ENCODE measurements around the gene FGGY.
"Not testable (repeated sequence)": the region's sequence is repeated elsewhere in the genome, so short reads cannot be mapped to it uniquely, and the experiment has no call there.

FGGY gene

GRCh38 chr1:59350521-59350920 lies 53.6 kb downstream of the FGGY start:
- no peak for DNase-seq (ENCODE audit: low read depth)

- DNase-seq (ENCODE audit: low read depth) = no peak
These were observed 55.2 kb downstream of the FGGY start for GRCh38 chr1:59352065-59352464.

GRCh38 chr1:59353453-59353852 lies 56.6 kb downstream of the FGGY start:
- no peak for DNase-seq (ENCODE audit: low read depth)

- not testable (repeated sequence) for DNase-seq (ENCODE audit: low read depth)
These were observed 57.3 kb downstream of the FGGY start for GRCh38 chr1:59354239-59354638.

GRCh38 chr1:59354709-59355337 lies 57.9 kb downstream of the FGGY start:
- no peak for DNase-seq (ENCODE audit: low read depth)

- no peak for DNase-seq (ENCODE audit: low read depth)
These were observed 58.5 kb downstream of the FGGY start for GRCh38 chr1:59355361-59355760.

- DNase-seq (ENCODE audit: low read depth) = no peak
These were observed 59.7 kb downstream of the FGGY start for GRCh38 chr1:59356627-59357026.

- no peak for DNase-seq (ENCODE audit: low read depth)
These were observed 60.9 kb downstream of the FGGY start for GRCh38 chr1:59357645-59358320.

- no peak for DNase-seq (ENCODE audit: low read depth)
These were observed 62.4 kb downstream of the FGGY start for GRCh38 chr1:59359325-59359724.

GRCh38 chr1:59360170-59360569 lies 63.3 kb downstream of the FGGY start:
- DNase-seq (ENCODE audit: low read depth) = no peak

GRCh38 chr1:59360729-59361128 lies 63.8 kb downstream of the FGGY start:
- no peak for DNase-seq (ENCODE audit: low read depth)

- no peak for DNase-seq (ENCODE audit: low read depth)
These were observed 64.9 kb downstream of the FGGY start for GRCh38 chr1:59361766-59362165.

GRCh38 chr1:59364037-59364436 lies 67.1 kb downstream of the FGGY start:
- no peak for DNase-seq (ENCODE audit: low read depth)

- no peak for DNase-seq (ENCODE audit: low read depth)
These were observed 69.5 kb downstream of the FGGY start for GRCh38 chr1:59366346-59366745.

- DNase-seq (ENCODE audit: low read depth) = no peak
These were observed 70.6 kb downstream of the FGGY start for GRCh38 chr1:59367301-59368007.

GRCh38 chr1:59368008-59368670 lies 71.2 kb downstream of the FGGY start:
- DNase-seq (ENCODE audit: low read depth) = no peak

- DNase-seq (ENCODE audit: low read depth) = no peak
These were observed 78.7 kb downstream of the FGGY start for GRCh38 chr1:59375321-59376220.

- DNase-seq (ENCODE audit: low read depth) = no peak
These were observed 80.5 kb downstream of the FGGY start for GRCh38 chr1:59377350-59377904.

GRCh38 chr1:59378621-59379370 lies 81.9 kb downstream of the FGGY start:
- DNase-seq (ENCODE audit: low read depth) = no peak

GRCh38 chr1:59379371-59379728 lies 82.5 kb downstream of the FGGY start:
- DNase-seq (ENCODE audit: low read depth) = no peak

- no peak for DNase-seq (ENCODE audit: low read depth)
These were observed 87.1 kb downstream of the FGGY start for GRCh38 chr1:59383963-59384362.
